ENCODE measurements around the gene NUDT22.

NUDT22 gene

DNA sequence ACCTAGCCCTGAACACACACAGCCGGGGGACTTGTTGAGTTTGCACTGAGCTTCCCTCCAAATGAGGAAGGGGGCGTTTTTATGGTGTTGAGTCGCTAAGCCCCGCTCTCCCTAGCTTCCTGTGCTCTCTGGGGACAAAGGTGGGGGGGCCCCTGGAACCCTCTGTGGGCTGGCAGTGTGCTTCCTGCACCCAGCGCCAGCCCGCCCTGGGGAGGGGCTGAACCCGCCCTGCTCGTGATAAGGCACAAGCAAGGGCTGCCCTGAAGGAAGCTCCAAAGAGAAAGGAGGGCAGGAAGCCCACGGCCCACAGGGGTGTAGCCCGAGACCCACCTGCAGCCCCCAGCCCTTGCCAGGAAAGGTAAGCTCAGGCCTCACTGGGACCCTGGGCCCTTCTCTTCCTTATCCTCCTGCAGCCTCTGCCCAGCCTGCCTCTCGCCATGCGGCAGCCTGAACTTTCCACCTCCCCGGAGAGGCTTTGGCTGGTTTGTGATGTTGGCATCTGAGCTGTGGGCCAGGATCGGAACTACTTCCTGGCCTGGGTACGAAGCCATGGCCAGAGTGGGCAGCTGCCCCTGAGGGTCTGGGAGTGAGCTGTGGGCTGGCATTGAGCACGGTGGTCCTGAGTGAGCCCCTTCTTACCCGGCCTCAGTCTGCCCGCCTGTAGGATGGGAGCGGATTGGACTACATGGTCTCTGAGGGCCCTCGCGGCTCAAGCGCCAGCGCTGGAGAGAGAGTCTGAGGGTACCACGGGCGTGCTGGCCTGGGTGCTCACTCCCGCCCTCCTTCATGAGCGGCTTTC, 19.4 kb upstream of the NUDT22 start, which contains the start of gene FERMT3:
Gene FERMT3, plus strand, starts transcription at position 265 of the 799 bp plus-strand sequence. CDS start 644 bp downstream, outside the sequence.
- TF ChIP-seq, protein P1, sequence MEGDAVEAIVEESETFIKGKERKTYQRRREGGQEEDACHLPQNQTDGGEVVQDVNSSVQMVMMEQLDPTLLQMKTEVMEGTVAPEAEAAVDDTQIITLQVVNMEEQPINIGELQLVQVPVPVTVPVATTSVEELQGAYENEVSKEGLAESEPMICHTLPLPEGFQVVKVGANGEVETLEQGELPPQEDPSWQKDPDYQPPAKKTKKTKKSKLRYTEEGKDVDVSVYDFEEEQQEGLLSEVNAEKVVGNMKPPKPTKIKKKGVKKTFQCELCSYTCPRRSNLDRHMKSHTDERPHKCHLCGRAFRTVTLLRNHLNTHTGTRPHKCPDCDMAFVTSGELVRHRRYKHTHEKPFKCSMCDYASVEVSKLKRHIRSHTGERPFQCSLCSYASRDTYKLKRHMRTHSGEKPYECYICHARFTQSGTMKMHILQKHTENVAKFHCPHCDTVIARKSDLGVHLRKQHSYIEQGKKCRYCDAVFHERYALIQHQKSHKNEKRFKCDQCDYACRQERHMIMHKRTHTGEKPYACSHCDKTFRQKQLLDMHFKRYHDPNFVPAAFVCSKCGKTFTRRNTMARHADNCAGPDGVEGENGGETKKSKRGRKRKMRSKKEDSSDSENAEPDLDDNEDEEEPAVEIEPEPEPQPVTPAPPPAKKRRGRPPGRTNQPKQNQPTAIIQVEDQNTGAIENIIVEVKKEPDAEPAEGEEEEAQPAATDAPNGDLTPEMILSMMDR (IDR thresholded peaks at IDR 0.05; ENCODE audit: low read depth, low read length, missing control alignments): no peak
- peak within 1 kb of the TSS; percentile 77 for H3K4me3 ChIP-seq (ENCODE audit: low read depth, low read length)

DNA sequence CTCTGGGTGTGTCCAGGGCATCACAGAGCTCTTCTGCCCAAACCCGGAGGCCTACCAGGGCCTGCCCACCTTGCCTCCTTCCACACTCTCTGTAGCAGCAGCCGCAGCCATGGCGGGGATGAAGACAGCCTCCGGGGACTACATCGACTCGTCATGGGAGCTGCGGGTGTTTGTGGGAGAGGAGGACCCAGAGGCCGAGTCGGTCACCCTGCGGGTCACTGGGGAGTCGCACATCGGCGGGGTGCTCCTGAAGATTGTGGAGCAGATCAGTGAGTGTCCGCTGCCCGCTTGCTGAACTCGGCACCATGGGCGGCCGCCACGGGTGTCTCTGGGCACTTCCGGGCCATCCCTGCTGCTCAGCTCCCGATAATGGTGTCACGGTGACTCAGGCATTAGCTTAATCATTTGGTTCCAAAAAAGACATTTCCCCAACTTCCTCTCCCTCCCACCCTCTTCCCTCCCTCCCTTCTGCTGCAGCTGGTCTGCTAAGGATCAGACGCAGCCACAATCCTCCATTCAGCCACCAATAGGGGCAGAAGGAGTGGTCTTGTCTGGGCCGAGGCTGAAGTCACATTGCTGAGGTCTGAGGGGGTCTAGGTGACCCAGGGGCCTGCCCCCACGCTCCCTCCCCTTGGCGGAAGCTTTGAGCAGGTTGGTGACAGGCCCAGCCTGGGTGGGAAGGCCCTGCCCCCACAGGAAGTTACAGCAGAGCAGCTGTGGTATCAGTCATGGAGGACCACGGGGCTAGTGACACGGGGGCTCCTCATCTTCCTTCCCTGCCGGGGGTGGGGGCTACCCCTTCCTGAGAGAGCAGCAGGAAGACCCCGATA, 18.6 kb upstream of the NUDT22 start:
- no peak for DNase-seq (ENCODE audit: low read depth)
- H3K4me3 ChIP-seq (ENCODE audit: low read depth, low read length): peak overlapping the region; percentile 77

More for the DNA sequence above, 19.4 kb upstream of the NUDT22 start, which contains the start of gene FERMT3:
- no peak for DNase-seq (ENCODE audit: low read depth)

DNA sequence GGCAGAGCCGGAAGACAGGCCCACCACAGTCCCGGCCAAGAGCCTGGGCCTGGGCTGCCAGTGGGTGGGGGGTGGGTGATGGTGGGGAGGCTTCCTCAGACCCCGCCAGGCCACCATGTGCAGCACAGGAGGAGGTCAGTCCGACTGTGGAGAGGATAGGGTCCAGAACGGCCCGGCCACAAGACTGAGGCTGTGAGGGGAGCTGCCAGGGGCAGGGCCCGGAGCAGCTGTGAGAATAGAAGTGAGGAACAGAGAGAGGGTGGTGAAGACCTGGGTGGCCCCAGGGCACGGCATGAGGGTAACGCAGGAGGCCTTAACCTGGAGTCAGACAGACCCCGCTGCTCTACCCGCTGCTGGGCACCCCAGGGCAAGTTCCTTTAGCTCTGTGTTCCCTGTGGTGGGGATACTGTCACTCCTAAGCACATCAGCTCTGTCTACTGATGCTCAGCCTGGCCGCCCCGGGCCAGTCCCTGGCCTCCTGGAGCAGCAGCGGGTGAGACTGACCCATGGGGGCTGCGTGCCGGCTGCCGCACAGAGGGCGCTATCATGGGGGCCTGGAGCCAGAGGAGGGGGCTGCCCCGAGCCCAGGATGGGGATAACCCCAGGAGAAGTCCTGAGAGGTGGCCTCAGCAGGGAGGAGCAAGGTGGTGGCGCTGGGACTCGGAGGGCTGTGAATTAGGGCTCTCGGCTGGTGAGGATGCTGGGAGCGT, 17.8 kb upstream of the NUDT22 start:
- TF ChIP-seq, protein P1 (IDR thresholded peaks at IDR 0.05; ENCODE audit: low read depth, low read length, missing control alignments): no peak
- no peak for DNase-seq (ENCODE audit: low read depth)

More for the DNA sequence above, 18.6 kb upstream of the NUDT22 start:
- TF ChIP-seq, protein P1 (IDR thresholded peaks at IDR 0.05; ENCODE audit: low read depth, low read length, missing control alignments): no peak

DNA sequence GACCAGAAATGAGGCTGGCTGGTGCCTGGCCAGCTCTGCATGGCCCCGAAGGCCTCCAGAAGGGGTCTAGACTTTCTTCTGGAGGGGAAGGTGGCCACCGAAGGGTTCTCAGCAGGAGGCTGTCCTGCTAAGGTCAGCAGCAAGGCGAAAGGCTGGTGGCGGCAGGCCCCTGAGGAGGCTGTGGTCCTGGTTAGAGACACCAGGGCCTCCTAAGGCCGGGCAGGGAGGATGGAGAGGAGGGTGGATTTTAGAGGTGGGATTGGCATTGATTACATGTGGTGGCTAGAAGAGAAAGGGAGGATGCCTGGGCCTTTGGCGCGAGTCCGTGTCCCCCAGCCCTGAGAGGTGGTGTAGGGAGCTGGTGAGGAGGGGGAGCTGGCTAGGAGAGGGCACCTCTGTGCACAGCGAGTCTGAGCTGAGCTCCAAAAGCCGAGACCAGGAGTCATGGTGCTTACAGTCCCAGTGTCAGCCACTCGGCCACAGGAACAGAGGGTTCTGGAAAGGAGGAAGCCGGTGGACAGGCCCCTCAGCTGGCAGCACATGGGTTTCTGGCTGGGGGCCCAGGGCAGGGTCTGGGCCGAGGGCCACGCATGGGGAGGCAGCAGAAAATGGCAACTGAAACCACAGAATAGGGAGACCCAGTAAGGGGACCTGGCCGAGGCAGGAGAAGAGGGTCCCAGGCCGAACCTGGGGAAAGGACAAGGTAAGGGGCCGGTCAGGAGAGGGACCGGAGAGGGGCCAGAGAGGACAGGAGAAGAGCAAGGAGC, 17.1 kb upstream of the NUDT22 start:
- TF ChIP-seq, protein P1 (IDR thresholded peaks at IDR 0.05; ENCODE audit: low read depth, low read length, missing control alignments): no peak
- peak overlapping the region; percentile 77 for H3K4me3 ChIP-seq (ENCODE audit: low read depth, low read length)
- DNase-seq (ENCODE audit: low read depth): no peak

More for the DNA sequence above, 17.8 kb upstream of the NUDT22 start:
- peak overlapping the region; percentile 77 for H3K4me3 ChIP-seq (ENCODE audit: low read depth, low read length)

GRCh38 chr11:64209563-64209843, 16.6 kb upstream of the NUDT22 start:
- TF ChIP-seq, protein P1 (IDR thresholded peaks at IDR 0.05; ENCODE audit: low read depth, low read length, missing control alignments): no peak
- H3K4me3 ChIP-seq (ENCODE audit: low read depth, low read length): no peak overlapping the region
- no peak for DNase-seq (ENCODE audit: low read depth)

Data from GM12864 (cell line).